Activated CD8-positive, alpha-beta memory T cell treated with anti-CD3 and anti-CD28 coated beads, Interleukin-2, amount 50 U/mL, for 48 hours (primary cell): ENCODE results near the gene COX6A1.
"Not testable (repeated sequence)": the region's sequence is repeated elsewhere in the genome, so short reads cannot be mapped to it uniquely, and the experiment has no call there.

Experiments
- DNase-seq: peaks from one replicate; pipeline ENCODE4 v3.0.0-alpha.2; 2020

COX6A1 gene

GRCh38 chr12:120428597-120429229, 9.2 kb upstream of the COX6A1 start:
- no peak for DNase-seq

GRCh38 chr12:120429368-120429767, 8.5 kb upstream of the COX6A1 start:
- DNase-seq = no peak

- DNase-seq = no peak
Measured at GRCh38 chr12:120432772-120433525, 5.0 kb upstream of the COX6A1 start.

- no peak for DNase-seq
Measured at GRCh38 chr12:120438495-120439198, 734 bp downstream of the COX6A1 start.

- peak; percentile 77 for DNase-seq
Measured at GRCh38 chr12:120439646-120440247, 1.8 kb downstream of the COX6A1 start.

GRCh38 chr12:120444676-120445075, 6.8 kb downstream of the COX6A1 start:
- no peak for DNase-seq

GRCh38 chr12:120445911-120446843, 8.3 kb downstream of the COX6A1 start, which contains the start of the genes GATC and TRIAP1:
TSS of gene GATC (plus strand) at chr12:120446444. CDS start at chr12:120446481, 37 bp downstream.
TSS of gene TRIAP1 (minus strand) at chr12:120446384. CDS start at chr12:120446372, 12 bp downstream.
- DNase-seq = peak; percentile 98

GRCh38 chr12:120446844-120447178, 8.9 kb downstream of the COX6A1 start:
- not testable (repeated sequence) for DNase-seq

- DNase-seq = no peak
Measured at GRCh38 chr12:120447992-120448391, 10.1 kb downstream of the COX6A1 start.

GRCh38 chr12:120452524-120452923, 14.6 kb downstream of the COX6A1 start:
- not testable (repeated sequence) for DNase-seq

- no peak for DNase-seq
Measured at GRCh38 chr12:120453060-120453750, 15.3 kb downstream of the COX6A1 start.

GRCh38 chr12:120453977-120454376, 16.1 kb downstream of the COX6A1 start:
- DNase-seq = no peak

- no peak for DNase-seq
Measured at GRCh38 chr12:120455302-120455701, 17.4 kb downstream of the COX6A1 start.

- no peak for DNase-seq
Measured at GRCh38 chr12:120457133-120457532, 19.2 kb downstream of the COX6A1 start.

- no peak for DNase-seq
Measured at GRCh38 chr12:120460157-120460556, 22.2 kb downstream of the COX6A1 start.

GRCh38 chr12:120462099-120462640, 24.3 kb downstream of the COX6A1 start:
- DNase-seq = no peak

GRCh38 chr12:120463712-120464111, 25.8 kb downstream of the COX6A1 start:
- DNase-seq = no peak

GRCh38 chr12:120465756-120466155, 27.8 kb downstream of the COX6A1 start:
- no peak for DNase-seq

GRCh38 chr12:120466560-120467315, 28.8 kb downstream of the COX6A1 start:
- DNase-seq = peak; percentile 64

- no peak for DNase-seq
Measured at GRCh38 chr12:120467439-120467838, 29.5 kb downstream of the COX6A1 start.
